HepG2 (cell line): ENCODE results near the gene IMPDH1.

Source experiments
- ESRRA ChIP-seq: sonication (generic); formaldehyde crosslinking; IDR thresholded peaks from 2 replicates; pipeline ENCODE4 v1.5.1; 2020; ENCODE audit warnings: mild to moderate bottlenecking, low read depth, missing genetic modification reagents
- GABPB1 ChIP-seq: IDR thresholded peaks from 2 replicates; pipeline ENCODE4 v1.6.1; 2016; ENCODE audit warnings: mild to moderate bottlenecking, missing genetic modification reagents, moderate library complexity, missing compliant biosample characterization
- LCORL ChIP-seq, 2 experiments: fragments of 450-650 bp in 1 of 2; sonication (generic) in 1 of 2; formaldehyde crosslinking in 1 of 2; IDR thresholded peaks; 2 replicates each; pipeline versions ENCODE4 v1.5.0 to v1.6.1; 2017 to 2020; ENCODE audit warnings: antibody characterized with exemption in 1 of 2, missing genetic modification reagents in 1 of 2
- POLR2AphosphoS5 ChIP-seq: IDR thresholded peaks from 2 replicates; pipeline ENCODE4 v1.6.1; 2012; ENCODE audit warnings: low read depth, low read length
- SIN3A ChIP-seq: IDR thresholded peaks from 2 replicates; pipeline ENCODE4 v1.6.1; 2011; ENCODE audit warnings: low read depth, mild to moderate bottlenecking, control low read depth, low read length, borderline replicate concordance
- STAG1 ChIP-seq: sonication (generic); formaldehyde crosslinking; IDR thresholded peaks from 2 replicates; pipeline ENCODE4 v1.4.0; 2020; ENCODE audit warnings: missing genetic modification reagents
- ZBTB49 ChIP-seq: sonication (generic); formaldehyde crosslinking; IDR thresholded peaks from 2 replicates; pipeline ENCODE4 v1.4.0; 2020; ENCODE audit warnings: missing genetic modification reagents, borderline replicate concordance
- ZNF430 ChIP-seq: sonication (generic); formaldehyde crosslinking; IDR thresholded peaks from 2 replicates; pipeline ENCODE4 v1.9.0; 2021; ENCODE audit warnings: mild to moderate bottlenecking, missing genetic modification reagents
- TF ChIP-seq, protein P1 (sequence below): sonication (generic); formaldehyde crosslinking; IDR thresholded peaks from 2 replicates; pipeline ENCODE4 v1.4.0; 2020; ENCODE audit warnings: mild to moderate bottlenecking, missing genetic modification reagents

DNA sequence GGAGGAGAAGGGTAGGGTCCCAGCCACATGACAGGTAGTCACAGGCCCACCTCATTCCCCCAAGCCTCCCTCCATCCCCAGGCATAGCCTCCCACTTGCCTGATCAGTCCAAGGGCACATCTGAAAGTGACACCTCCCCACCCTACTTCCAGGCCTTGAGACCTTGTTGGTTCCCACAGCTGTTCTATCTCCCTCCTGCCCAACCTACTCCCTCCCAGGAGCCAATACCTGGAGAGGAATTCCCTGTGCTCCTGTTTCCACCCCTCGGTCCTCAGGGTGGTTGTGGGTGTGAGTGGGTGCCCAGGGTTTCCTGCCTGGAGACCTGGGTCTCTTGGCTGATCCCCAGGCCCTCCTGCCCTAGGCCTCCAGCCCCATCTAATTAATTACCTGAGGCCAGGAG, 11.6 kb upstream of the IMPDH1 start:
- no peak for TF ChIP-seq STAG1 (CRISPR knock-in tag)
- TF ChIP-seq ESRRA (CRISPR knock-in tag): no peak
- no peak for TF ChIP-seq POLR2AphosphoS5
- no peak for TF ChIP-seq SIN3A
- TF ChIP-seq ZNF430: no peak
- no peak for TF ChIP-seq GABPB1 (CRISPR knock-in tag)
- no peak for TF ChIP-seq ZBTB49 (CRISPR knock-in tag)
- TF ChIP-seq, protein P1, sequence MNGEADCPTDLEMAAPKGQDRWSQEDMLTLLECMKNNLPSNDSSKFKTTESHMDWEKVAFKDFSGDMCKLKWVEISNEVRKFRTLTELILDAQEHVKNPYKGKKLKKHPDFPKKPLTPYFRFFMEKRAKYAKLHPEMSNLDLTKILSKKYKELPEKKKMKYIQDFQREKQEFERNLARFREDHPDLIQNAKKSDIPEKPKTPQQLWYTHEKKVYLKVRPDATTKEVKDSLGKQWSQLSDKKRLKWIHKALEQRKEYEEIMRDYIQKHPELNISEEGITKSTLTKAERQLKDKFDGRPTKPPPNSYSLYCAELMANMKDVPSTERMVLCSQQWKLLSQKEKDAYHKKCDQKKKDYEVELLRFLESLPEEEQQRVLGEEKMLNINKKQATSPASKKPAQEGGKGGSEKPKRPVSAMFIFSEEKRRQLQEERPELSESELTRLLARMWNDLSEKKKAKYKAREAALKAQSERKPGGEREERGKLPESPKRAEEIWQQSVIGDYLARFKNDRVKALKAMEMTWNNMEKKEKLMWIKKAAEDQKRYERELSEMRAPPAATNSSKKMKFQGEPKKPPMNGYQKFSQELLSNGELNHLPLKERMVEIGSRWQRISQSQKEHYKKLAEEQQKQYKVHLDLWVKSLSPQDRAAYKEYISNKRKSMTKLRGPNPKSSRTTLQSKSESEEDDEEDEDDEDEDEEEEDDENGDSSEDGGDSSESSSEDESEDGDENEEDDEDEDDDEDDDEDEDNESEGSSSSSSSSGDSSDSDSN (CRISPR knock-in tag): no peak
- no peak for TF ChIP-seq LCORL (IDR thresholded peaks at IDR 0.05)
- TF ChIP-seq LCORL (CRISPR knock-in tag; IDR thresholded peaks at IDR 0.05): no peak
